HepG2 (cell line): Measurements from ENCODE around the gene MRPL43. TPM values are rescaled to one million over a fixed set of nuclear protein-coding genes. Genes with fewer than 3 reads are reported as not detected.

ENCODE experiments used
- ADNP ChIP-seq: sonication (generic); formaldehyde crosslinking; IDR thresholded peaks from 2 replicates; pipeline ENCODE4 v1.4.0; 2020; ENCODE audit warnings: missing genetic modification reagents
- ATF4 ChIP-seq, 2 experiments: fragments of 450-650 bp in 1 of 2; sonication (generic) in 1 of 2; formaldehyde crosslinking; IDR thresholded peaks; 2 replicates each; pipeline versions ENCODE4 v1.5.0 to v1.8.0; 2020 to 2022; ENCODE audit warnings: mild to moderate bottlenecking in 1 of 2, missing genetic modification reagents in 1 of 2
- FOXK2 ChIP-seq: fragments of 450-650 bp; IDR thresholded peaks from 2 replicates; pipeline ENCODE4 v1.6.1; 2016
- GATAD1 ChIP-seq: IDR thresholded peaks from 2 replicates; pipeline ENCODE4 v1.6.1; 2016; ENCODE audit warnings: missing genetic modification reagents, missing compliant biosample characterization
- HNF4A ChIP-seq: sonication (generic); formaldehyde crosslinking; IDR thresholded peaks from 2 replicates; pipeline ENCODE4 v1.4.0; 2020; ENCODE audit warnings: missing genetic modification reagents
- RBM39 ChIP-seq: fragments of 200-400 bp; formaldehyde crosslinking; IDR thresholded peaks from one replicate; pipeline ENCODE4 v1.6.1; 2018; ENCODE audit warnings: antibody characterized with exemption, mild to moderate bottlenecking, low read depth, low read length; ENCODE audit not compliant: poor library complexity, severe bottlenecking
- RORA ChIP-seq: sonication (generic); formaldehyde crosslinking; IDR thresholded peaks from 2 replicates; pipeline ENCODE4 v1.5.0; 2020; ENCODE audit warnings: mild to moderate bottlenecking, missing genetic modification reagents, moderate library complexity
- SAFB2 ChIP-seq: sonication (generic); formaldehyde crosslinking; IDR thresholded peaks from 2 replicates; pipeline ENCODE4 v1.5.1; 2020; ENCODE audit warnings: missing genetic modification reagents, low read depth, mild to moderate bottlenecking, borderline replicate concordance
- SIX1 ChIP-seq: sonication (generic); formaldehyde crosslinking; IDR thresholded peaks from 2 replicates; pipeline ENCODE4 v1.4.0; 2020; ENCODE audit warnings: missing genetic modification reagents, borderline replicate concordance
- ZBTB38 ChIP-seq: sonication (generic); formaldehyde crosslinking; IDR thresholded peaks from 2 replicates; pipeline ENCODE4 v1.5.1; 2020; ENCODE audit warnings: mild to moderate bottlenecking, missing genetic modification reagents
- ZMYM3 ChIP-seq: sonication (generic); formaldehyde crosslinking; IDR thresholded peaks from 2 replicates; pipeline ENCODE4 v1.5.1; 2020; ENCODE audit warnings: mild to moderate bottlenecking, missing genetic modification reagents
- ZNF121 ChIP-seq: sonication (generic); formaldehyde crosslinking; IDR thresholded peaks from 2 replicates; pipeline ENCODE4 v1.5.0; 2020; ENCODE audit warnings: mild to moderate bottlenecking, missing genetic modification reagents
- ZNF34 ChIP-seq: sonication (generic); formaldehyde crosslinking; IDR thresholded peaks from 2 replicates; pipeline ENCODE4 v1.4.0; 2020; ENCODE audit warnings: mild to moderate bottlenecking, missing genetic modification reagents, borderline replicate concordance
- polyA plus RNA-seq, 8 experiments: library from polyadenylated mRNA; depleted of rRNA in 3 of 8; stranded (reverse) in 7 of 8; unstranded in 1 of 8; fragments of >200 nt; fragmentation: Illumina TruSeq in 4 of 8; extraction: Trizol in 4 of 8; gene quantifications; 2 replicates each; pipeline versions ENCODE4 v1.2.1 to v1.2.3, GENCODE V29; 2011 to 2016; ENCODE audit warnings: low read depth in 4 of 8, missing spikeins in 1 of 8, mixed read lengths in 1 of 8; ENCODE audit not compliant: insufficient read depth in 1 of 8
- total RNA-seq, 5 experiments: library from RNA; depleted of rRNA; stranded (reverse); fragments of >200 nt; fragmentation: Illumina TruSeq; extraction: Trizol; gene quantifications; 2 replicates each; pipeline ENCODE4 v1.2.3, GENCODE V29; 2016; ENCODE audit warnings: low read depth in 1 of 5
- TF ChIP-seq, protein P1 (sequence below): sonication (generic); formaldehyde crosslinking; IDR thresholded peaks from 2 replicates; pipeline ENCODE4 v1.4.0; 2020; ENCODE audit warnings: missing genetic modification reagents, borderline replicate concordance
- TF ChIP-seq, protein P2 (sequence below): IDR thresholded peaks from 2 replicates; pipeline ENCODE4 v1.6.1; 2016; ENCODE audit warnings: mild to moderate bottlenecking, missing biosample characterization, missing genetic modification reagents
- TF ChIP-seq, protein P3 (sequence below): sonication (generic); formaldehyde crosslinking; IDR thresholded peaks from 2 replicates; pipeline ENCODE4 v1.4.0; 2020; ENCODE audit warnings: mild to moderate bottlenecking, missing genetic modification reagents
- TF ChIP-seq, protein P4 (sequence below): sonication (generic); formaldehyde crosslinking; IDR thresholded peaks from 2 replicates; pipeline ENCODE4 v1.5.0; 2020; ENCODE audit warnings: mild to moderate bottlenecking, missing genetic modification reagents
- TF ChIP-seq, protein P5 (sequence below): sonication (generic); formaldehyde crosslinking; IDR thresholded peaks from 2 replicates; pipeline ENCODE4 v1.5.0; 2020; ENCODE audit warnings: missing genetic modification reagents

The MRPL43 gene
- total and polyA plus RNA-seq, 2 of the 13 experiments (the other 11 are each of a cell fraction or from before 2014, with no cell fraction given), result 71.0 to 73.7 TPM

DNA sequence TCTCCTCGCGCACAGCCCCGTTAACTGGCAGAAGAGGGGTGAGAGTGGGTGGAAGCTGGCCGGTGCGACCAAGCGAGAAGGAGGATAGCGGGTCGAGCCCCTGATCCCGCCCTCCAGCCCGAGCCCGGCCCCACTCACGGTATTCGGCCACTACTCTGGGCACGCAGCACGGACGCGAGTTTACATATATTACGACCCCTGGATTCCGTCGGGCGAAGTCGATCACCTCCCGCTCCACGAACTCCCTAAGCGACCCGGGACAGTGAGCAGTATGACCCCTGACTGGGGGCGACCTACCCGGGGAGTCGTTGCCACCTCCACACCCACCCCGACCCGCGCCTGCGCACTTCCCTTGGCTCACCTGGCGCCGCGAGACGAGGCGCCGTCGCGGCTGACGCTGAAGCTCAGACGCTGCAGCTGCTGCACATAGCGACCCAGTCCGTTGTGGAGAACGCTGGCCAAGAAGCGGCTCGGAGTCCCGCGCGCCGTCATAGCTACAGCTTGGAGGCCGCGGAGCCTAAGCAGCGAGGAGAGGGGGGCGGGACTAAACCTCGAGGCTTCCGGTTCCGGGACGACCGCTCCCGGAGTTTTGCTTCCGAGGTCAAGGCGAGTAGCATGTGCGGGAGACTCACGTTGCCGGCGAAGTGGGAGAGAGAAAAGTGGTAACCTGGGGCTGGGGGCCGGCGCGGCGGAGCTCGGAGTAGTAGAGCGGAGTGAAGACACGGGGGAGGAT is at the start of gene MRPL43, which contains the start of gene TWNK (continued):
- TF ChIP-seq, protein P1, sequence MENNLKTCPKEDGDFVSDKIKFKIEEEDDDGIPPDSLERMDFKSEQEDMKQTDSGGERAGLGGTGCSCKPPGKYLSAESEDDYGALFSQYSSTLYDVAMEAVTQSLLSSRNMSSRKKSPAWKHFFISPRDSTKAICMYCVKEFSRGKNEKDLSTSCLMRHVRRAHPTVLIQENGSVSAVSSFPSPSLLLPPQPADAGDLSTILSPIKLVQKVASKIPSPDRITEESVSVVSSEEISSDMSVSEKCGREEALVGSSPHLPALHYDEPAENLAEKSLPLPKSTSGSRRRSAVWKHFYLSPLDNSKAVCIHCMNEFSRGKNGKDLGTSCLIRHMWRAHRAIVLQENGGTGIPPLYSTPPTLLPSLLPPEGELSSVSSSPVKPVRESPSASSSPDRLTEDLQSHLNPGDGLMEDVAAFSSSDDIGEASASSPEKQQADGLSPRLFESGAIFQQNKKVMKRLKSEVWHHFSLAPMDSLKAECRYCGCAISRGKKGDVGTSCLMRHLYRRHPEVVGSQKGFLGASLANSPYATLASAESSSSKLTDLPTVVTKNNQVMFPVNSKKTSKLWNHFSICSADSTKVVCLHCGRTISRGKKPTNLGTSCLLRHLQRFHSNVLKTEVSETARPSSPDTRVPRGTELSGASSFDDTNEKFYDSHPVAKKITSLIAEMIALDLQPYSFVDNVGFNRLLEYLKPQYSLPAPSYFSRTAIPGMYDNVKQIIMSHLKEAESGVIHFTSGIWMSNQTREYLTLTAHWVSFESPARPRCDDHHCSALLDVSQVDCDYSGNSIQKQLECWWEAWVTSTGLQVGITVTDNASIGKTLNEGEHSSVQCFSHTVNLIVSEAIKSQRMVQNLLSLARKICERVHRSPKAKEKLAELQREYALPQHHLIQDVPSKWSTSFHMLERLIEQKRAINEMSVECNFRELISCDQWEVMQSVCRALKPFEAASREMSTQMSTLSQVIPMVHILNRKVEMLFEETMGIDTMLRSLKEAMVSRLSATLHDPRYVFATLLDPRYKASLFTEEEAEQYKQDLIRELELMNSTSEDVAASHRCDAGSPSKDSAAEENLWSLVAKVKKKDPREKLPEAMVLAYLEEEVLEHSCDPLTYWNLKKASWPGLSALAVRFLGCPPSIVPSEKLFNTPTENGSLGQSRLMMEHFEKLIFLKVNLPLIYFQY (CRISPR knock-in tag), result no peak
- TF ChIP-seq RORA, result no peak
- TF ChIP-seq, protein P2, sequence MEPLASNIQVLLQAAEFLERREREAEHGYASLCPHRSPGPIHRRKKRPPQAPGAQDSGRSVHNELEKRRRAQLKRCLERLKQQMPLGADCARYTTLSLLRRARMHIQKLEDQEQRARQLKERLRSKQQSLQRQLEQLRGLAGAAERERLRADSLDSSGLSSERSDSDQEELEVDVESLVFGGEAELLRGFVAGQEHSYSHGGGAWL (CRISPR knock-in tag), result peak; percentile 88; the same call in 1 of the 2 replicates
- TF ChIP-seq GATAD1 (CRISPR knock-in tag), result peak; percentile 94
- no peak for TF ChIP-seq ADNP (CRISPR knock-in tag)
- TF ChIP-seq FOXK2, result peak; percentile 60; the same call in 1 of the 2 replicates
- TF ChIP-seq, protein P3, sequence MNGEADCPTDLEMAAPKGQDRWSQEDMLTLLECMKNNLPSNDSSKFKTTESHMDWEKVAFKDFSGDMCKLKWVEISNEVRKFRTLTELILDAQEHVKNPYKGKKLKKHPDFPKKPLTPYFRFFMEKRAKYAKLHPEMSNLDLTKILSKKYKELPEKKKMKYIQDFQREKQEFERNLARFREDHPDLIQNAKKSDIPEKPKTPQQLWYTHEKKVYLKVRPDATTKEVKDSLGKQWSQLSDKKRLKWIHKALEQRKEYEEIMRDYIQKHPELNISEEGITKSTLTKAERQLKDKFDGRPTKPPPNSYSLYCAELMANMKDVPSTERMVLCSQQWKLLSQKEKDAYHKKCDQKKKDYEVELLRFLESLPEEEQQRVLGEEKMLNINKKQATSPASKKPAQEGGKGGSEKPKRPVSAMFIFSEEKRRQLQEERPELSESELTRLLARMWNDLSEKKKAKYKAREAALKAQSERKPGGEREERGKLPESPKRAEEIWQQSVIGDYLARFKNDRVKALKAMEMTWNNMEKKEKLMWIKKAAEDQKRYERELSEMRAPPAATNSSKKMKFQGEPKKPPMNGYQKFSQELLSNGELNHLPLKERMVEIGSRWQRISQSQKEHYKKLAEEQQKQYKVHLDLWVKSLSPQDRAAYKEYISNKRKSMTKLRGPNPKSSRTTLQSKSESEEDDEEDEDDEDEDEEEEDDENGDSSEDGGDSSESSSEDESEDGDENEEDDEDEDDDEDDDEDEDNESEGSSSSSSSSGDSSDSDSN, result peak; percentile 75
- TF ChIP-seq SIX1, result no peak
- peak in 1 of 2 experiments; percentile 50; a peak in 1 of 4 replicates for TF ChIP-seq ATF4 (CRISPR knock-in tag; IDR thresholded peaks at IDR 0.05)
- TF ChIP-seq SAFB2 (CRISPR knock-in tag), result peak; percentile 66
- TF ChIP-seq ZBTB38 (CRISPR knock-in tag), result peak; percentile 48
- no peak for TF ChIP-seq ZNF121 (CRISPR knock-in tag)
- TF ChIP-seq, protein P4, sequence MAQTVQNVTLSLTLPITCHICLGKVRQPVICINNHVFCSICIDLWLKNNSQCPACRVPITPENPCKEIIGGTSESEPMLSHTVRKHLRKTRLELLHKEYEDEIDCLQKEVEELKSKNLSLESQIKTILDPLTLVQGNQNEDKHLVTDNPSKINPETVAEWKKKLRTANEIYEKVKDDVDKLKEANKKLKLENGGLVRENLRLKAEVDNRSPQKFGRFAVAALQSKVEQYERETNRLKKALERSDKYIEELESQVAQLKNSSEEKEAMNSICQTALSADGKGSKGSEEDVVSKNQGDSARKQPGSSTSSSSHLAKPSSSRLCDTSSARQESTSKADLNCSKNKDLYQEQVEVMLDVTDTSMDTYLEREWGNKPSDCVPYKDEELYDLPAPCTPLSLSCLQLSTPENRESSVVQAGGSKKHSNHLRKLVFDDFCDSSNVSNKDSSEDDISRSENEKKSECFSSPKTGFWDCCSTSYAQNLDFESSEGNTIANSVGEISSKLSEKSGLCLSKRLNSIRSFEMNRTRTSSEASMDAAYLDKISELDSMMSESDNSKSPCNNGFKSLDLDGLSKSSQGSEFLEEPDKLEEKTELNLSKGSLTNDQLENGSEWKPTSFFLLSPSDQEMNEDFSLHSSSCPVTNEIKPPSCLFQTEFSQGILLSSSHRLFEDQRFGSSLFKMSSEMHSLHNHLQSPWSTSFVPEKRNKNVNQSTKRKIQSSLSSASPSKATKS (CRISPR knock-in tag), result no peak
- TF ChIP-seq ZMYM3 (CRISPR knock-in tag), result peak; percentile 24; the same call in 1 of the 2 replicates
- TF ChIP-seq, protein P5, sequence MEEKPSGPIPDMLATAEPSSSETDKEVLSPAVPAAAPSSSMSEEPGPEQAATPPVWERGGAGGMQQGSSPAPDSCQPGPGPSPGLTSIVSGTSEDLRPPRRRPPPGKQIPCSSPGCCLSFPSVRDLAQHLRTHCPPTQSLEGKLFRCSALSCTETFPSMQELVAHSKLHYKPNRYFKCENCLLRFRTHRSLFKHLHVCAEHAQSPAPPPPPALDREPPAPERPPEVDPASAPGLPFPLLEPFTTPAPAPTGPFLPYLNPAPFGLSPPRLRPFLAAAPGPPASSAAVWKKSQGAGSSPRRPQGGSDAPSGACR (CRISPR knock-in tag), result peak; percentile 73; the same call in 1 of the 2 replicates
- peak; percentile 74 for TF ChIP-seq RBM39
- TF ChIP-seq HNF4A (CRISPR knock-in tag), result no peak; the same call in 1 of the 2 replicates
- TF ChIP-seq ZNF34 (CRISPR knock-in tag), result no peak
